ENCODE results near the gene B3GALT2. TPM values are rescaled to one million over a fixed set of nuclear protein-coding genes. Genes with fewer than 3 reads are reported as not detected.

Gene B3GALT2
- total and polyA plus RNA-seq, 9 of the 15 experiments (the other 6 are each of a cell fraction or from before 2014, with no cell fraction given): 0.03 TPM; not detected in 8

DNA sequence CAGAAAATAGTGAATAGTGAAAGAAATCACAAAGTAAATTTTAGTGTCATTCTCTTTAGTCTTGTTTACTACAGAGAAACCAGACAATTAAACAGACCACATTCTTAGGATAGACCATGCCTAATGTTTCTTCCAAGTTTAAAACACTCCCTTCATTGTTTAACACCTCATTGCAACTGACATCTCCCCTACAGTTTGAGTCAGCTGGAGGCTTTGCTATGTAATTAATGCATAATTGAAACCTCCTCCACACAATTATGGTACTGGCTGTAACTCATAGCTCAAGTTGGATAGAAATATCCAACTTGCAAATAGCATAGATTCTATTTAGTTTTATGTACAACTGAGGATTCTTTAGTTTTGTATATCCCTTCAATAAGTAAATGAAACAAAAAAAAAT lies 35.2 kb upstream of the B3GALT2 start (continued):
- TF ChIP-seq, protein P1, sequence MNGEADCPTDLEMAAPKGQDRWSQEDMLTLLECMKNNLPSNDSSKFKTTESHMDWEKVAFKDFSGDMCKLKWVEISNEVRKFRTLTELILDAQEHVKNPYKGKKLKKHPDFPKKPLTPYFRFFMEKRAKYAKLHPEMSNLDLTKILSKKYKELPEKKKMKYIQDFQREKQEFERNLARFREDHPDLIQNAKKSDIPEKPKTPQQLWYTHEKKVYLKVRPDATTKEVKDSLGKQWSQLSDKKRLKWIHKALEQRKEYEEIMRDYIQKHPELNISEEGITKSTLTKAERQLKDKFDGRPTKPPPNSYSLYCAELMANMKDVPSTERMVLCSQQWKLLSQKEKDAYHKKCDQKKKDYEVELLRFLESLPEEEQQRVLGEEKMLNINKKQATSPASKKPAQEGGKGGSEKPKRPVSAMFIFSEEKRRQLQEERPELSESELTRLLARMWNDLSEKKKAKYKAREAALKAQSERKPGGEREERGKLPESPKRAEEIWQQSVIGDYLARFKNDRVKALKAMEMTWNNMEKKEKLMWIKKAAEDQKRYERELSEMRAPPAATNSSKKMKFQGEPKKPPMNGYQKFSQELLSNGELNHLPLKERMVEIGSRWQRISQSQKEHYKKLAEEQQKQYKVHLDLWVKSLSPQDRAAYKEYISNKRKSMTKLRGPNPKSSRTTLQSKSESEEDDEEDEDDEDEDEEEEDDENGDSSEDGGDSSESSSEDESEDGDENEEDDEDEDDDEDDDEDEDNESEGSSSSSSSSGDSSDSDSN (IDR thresholded peaks at IDR 0.05; ENCODE audit: borderline replicate concordance in 1 of 2, low read depth in 2 of 2, low read length in 2 of 2): no peak
- TF ChIP-seq REST (IDR thresholded peaks at IDR 0.05; ENCODE audit: borderline replicate concordance) (no peak), REST (CRISPR knock-in tag; IDR thresholded peaks at IDR 0.05; ENCODE audit: low read depth) (no peak), HDAC3 (IDR thresholded peaks at IDR 0.05; ENCODE audit: borderline replicate concordance, partially characterized antibody) (no peak), ZNF232 (CRISPR knock-in tag; IDR thresholded peaks at IDR 0.05) (no peak), TAL1 (IDR thresholded peaks at IDR 0.05) (no peak)
